Liver (tissue), 3 donors: ENCODE results near the gene SHC1.

Source experiments
- HNF4G ChIP-seq: IDR thresholded peaks from 2 replicates; pipeline ENCODE4 v1.6.1; 2016; ENCODE audit warnings: antibody characterized with exemption
- JUND ChIP-seq, 2 donors: IDR thresholded peaks; 2 replicates each; pipeline ENCODE4 v1.6.1; 2016; ENCODE audit warnings: antibody characterized with exemption in 2 of 2
- SP1 ChIP-seq: IDR thresholded peaks from 2 replicates; pipeline ENCODE4 v1.6.1; 2018; ENCODE audit warnings: antibody characterized with exemption, mild to moderate bottlenecking
- TF ChIP-seq, protein P1 (sequence below): fragments of 150-350 bp; IDR thresholded peaks from 2 replicates; pipeline ENCODE4 v1.5.1; 2017; ENCODE audit warnings: improper control_type of control experiment, low read depth, low read length; ENCODE audit not compliant: missing input control
- TF ChIP-seq, protein P2 (sequence below): IDR thresholded peaks from 2 replicates; pipeline ENCODE4 v1.6.1; 2016; ENCODE audit warnings: antibody characterized with exemption
- TF ChIP-seq, protein P3 (sequence below): IDR thresholded peaks from 2 replicates; pipeline ENCODE4 v1.6.1; 2016; ENCODE audit warnings: antibody characterized with exemption, mild to moderate bottlenecking
- TF ChIP-seq, protein P4 (sequence below): IDR thresholded peaks from 2 replicates; pipeline ENCODE4 v1.6.1; 2016; ENCODE audit warnings: antibody characterized with exemption
- TF ChIP-seq, protein P5 (sequence below): IDR thresholded peaks from 2 replicates; pipeline ENCODE4 v1.6.1; 2016; ENCODE audit warnings: antibody characterized with exemption
- donor health status: healthy.
- donor health status: healthy.

DNA sequence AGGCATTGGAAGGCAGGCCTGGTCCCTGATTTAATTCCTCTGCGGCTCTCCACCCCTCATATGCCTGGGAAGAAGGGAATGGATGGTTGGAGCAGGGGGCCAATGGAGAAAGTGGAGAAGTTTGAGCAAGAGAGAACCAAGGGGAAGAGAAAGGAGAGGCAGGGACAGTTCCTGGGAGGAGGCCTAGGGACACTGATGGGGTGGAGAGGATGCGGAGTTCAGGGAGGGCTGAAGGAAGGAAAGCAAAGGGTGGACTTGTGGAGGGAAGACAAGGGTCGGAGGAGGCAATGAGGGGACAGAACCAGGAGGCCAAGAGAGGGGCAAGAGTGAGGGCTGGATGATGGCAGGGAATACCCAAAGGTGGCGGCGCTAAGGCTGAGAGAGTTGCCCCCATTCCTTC is 39.2 kb upstream of the SHC1 start:
- TF ChIP-seq, protein P1, sequence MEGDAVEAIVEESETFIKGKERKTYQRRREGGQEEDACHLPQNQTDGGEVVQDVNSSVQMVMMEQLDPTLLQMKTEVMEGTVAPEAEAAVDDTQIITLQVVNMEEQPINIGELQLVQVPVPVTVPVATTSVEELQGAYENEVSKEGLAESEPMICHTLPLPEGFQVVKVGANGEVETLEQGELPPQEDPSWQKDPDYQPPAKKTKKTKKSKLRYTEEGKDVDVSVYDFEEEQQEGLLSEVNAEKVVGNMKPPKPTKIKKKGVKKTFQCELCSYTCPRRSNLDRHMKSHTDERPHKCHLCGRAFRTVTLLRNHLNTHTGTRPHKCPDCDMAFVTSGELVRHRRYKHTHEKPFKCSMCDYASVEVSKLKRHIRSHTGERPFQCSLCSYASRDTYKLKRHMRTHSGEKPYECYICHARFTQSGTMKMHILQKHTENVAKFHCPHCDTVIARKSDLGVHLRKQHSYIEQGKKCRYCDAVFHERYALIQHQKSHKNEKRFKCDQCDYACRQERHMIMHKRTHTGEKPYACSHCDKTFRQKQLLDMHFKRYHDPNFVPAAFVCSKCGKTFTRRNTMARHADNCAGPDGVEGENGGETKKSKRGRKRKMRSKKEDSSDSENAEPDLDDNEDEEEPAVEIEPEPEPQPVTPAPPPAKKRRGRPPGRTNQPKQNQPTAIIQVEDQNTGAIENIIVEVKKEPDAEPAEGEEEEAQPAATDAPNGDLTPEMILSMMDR = no peak
- TF ChIP-seq, protein P2, sequence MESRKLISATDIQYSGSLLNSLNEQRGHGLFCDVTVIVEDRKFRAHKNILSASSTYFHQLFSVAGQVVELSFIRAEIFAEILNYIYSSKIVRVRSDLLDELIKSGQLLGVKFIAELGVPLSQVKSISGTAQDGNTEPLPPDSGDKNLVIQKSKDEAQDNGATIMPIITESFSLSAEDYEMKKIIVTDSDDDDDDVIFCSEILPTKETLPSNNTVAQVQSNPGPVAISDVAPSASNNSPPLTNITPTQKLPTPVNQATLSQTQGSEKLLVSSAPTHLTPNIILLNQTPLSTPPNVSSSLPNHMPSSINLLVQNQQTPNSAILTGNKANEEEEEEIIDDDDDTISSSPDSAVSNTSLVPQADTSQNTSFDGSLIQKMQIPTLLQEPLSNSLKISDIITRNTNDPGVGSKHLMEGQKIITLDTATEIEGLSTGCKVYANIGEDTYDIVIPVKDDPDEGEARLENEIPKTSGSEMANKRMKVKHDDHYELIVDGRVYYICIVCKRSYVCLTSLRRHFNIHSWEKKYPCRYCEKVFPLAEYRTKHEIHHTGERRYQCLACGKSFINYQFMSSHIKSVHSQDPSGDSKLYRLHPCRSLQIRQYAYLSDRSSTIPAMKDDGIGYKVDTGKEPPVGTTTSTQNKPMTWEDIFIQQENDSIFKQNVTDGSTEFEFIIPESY = no peak
- TF ChIP-seq, protein P3, sequence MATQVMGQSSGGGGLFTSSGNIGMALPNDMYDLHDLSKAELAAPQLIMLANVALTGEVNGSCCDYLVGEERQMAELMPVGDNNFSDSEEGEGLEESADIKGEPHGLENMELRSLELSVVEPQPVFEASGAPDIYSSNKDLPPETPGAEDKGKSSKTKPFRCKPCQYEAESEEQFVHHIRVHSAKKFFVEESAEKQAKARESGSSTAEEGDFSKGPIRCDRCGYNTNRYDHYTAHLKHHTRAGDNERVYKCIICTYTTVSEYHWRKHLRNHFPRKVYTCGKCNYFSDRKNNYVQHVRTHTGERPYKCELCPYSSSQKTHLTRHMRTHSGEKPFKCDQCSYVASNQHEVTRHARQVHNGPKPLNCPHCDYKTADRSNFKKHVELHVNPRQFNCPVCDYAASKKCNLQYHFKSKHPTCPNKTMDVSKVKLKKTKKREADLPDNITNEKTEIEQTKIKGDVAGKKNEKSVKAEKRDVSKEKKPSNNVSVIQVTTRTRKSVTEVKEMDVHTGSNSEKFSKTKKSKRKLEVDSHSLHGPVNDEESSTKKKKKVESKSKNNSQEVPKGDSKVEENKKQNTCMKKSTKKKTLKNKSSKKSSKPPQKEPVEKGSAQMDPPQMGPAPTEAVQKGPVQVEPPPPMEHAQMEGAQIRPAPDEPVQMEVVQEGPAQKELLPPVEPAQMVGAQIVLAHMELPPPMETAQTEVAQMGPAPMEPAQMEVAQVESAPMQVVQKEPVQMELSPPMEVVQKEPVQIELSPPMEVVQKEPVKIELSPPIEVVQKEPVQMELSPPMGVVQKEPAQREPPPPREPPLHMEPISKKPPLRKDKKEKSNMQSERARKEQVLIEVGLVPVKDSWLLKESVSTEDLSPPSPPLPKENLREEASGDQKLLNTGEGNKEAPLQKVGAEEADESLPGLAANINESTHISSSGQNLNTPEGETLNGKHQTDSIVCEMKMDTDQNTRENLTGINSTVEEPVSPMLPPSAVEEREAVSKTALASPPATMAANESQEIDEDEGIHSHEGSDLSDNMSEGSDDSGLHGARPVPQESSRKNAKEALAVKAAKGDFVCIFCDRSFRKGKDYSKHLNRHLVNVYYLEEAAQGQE = no peak
- no peak for TF ChIP-seq HNF4G
- TF ChIP-seq SP1 = no peak
- TF ChIP-seq, protein P4, sequence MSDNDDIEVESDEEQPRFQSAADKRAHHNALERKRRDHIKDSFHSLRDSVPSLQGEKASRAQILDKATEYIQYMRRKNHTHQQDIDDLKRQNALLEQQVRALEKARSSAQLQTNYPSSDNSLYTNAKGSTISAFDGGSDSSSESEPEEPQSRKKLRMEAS = no peak
- no peak for TF ChIP-seq JUND (IDR thresholded peaks at IDR 0.05)
- TF ChIP-seq, protein P5, sequence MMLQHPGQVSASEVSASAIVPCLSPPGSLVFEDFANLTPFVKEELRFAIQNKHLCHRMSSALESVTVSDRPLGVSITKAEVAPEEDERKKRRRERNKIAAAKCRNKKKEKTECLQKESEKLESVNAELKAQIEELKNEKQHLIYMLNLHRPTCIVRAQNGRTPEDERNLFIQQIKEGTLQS = no peak
